Karpas-422 (cell line): ENCODE data around the gene CCSAP. TPM values are rescaled to one million over a fixed set of nuclear protein-coding genes. Genes with fewer than 3 reads are reported as not detected.

Experiments
- DNase-seq: peaks from one replicate; pipeline ENCODE4 v3.0.0-alpha.2; 2015
- H2AFZ ChIP-seq: fragments of 200-600 bp; sonication (generic); 2 replicates; pipeline ENCODE4 v1.6.1; 2014; ENCODE audit warnings: antibody characterized with exemption, low read length, mixed read lengths
- H3K27ac ChIP-seq: fragments of 200-600 bp; sonication (generic); 2 replicates; pipeline ENCODE4 v1.5.1; 2014; ENCODE audit warnings: mild to moderate bottlenecking, low read length, moderate library complexity
- H3K27me3 ChIP-seq: fragments of 200-600 bp; sonication (generic); 2 replicates; pipeline ENCODE4 v1.6.1; 2014; ENCODE audit warnings: low read length, mixed read lengths
- H3K36me3 ChIP-seq: fragments of 200-600 bp; sonication (generic); 2 replicates; pipeline ENCODE4 v1.6.1; 2014; ENCODE audit warnings: low read length, mixed read lengths; ENCODE audit not compliant: insufficient read depth
- H3K4me1 ChIP-seq: fragments of 200-600 bp; sonication (generic); 2 replicates; pipeline ENCODE4 v1.6.1; 2014; ENCODE audit warnings: mild to moderate bottlenecking, low read length, mixed read lengths
- H3K4me2 ChIP-seq: fragments of 200-600 bp; sonication (generic); 2 replicates; pipeline ENCODE4 v1.6.1; 2014; ENCODE audit warnings: low read length, low read depth, mild to moderate bottlenecking; ENCODE audit not compliant: poor library complexity, severe bottlenecking
- H3K4me3 ChIP-seq: fragments of 200-600 bp; sonication (generic); 2 replicates; pipeline ENCODE4 v1.5.1; 2014; ENCODE audit warnings: mild to moderate bottlenecking, antibody characterized with exemption, low read length, mixed read lengths
- H3K79me2 ChIP-seq: fragments of 200-600 bp; sonication (generic); 2 replicates; pipeline ENCODE4 v1.6.1; 2014; ENCODE audit warnings: mild to moderate bottlenecking, low read length, mixed read lengths
- H3K9ac ChIP-seq: fragments of 200-600 bp; sonication (generic); 2 replicates; pipeline ENCODE4 v1.6.0; 2014; ENCODE audit warnings: low read length
- H3K9me2 ChIP-seq: fragments of 200-600 bp; sonication (generic), shearing (Covaris generic); replicated peaks from 2 replicates; pipeline ENCODE4 v1.6.0; 2014; ENCODE audit warnings: mild to moderate bottlenecking, low read length, moderate library complexity; ENCODE audit not compliant: insufficient read depth
- H3K9me3 ChIP-seq: fragments of 300-700, 200-600 bp; sonication (generic); 2 replicates; pipeline ENCODE4 v1.6.1; 2014; ENCODE audit warnings: low read length, mixed read lengths
- H4K20me1 ChIP-seq: fragments of 200-600 bp; sonication (generic); 2 replicates; pipeline ENCODE4 v1.6.1; 2014; ENCODE audit warnings: mild to moderate bottlenecking, antibody characterized with exemption, low read length, low read depth; ENCODE audit not compliant: insufficient read depth
- total RNA-seq: library from RNA; depleted of rRNA; stranded (reverse); fragments of >200 nt; shearing (Covaris generic); gene quantifications from 2 replicates; pipeline ENCODE4 v1.2.3, GENCODE V29; 2014; ENCODE audit warnings: low replicate concordance; rRNA removed

The CCSAP gene
- 0.40 and 1.8 TPM in 2 replicates for total RNA-seq

GRCh38 chr1:229342656-229343569 lies at the start of gene CCSAP:
CCSAP (minus strand) TSS chr1:229343047; CDS start chr1:229342465, 582 bp downstream.
- Histone ChIP-seq H3K27ac (no peak within 1 kb of the TSS), H2AFZ (peak within 1 kb of the TSS; percentile 81), H3K79me2 (no peaks in the 10 kb centered on the region), H3K4me1 (peaks cover 24% of the 10 kb centered on the region), H3K4me3 (peak within 1 kb of the TSS; percentile 69), H3K4me2 (peak within 1 kb of the TSS; percentile 87), H3K27me3 (peaks cover 6% of the 10 kb centered on the region; the same call in 1 of the 2 replicates), H3K9me2 (no peaks in the 10 kb centered on the region), H4K20me1 (no peaks in the 10 kb centered on the region), H3K9ac (peak within 1 kb of the TSS; percentile 60), H3K9me3 (no peaks in the 10 kb centered on the region), H3K36me3 (no peaks in the 10 kb centered on the region)
- peak; percentile 49 for DNase-seq

GRCh38 chr1:229390130-229390529 lies 47.3 kb upstream of the CCSAP start:
- no peaks in the 10 kb centered on the region for H3K9me2 ChIP-seq
- no peak overlapping the region for H3K4me2 ChIP-seq
- H3K36me3 ChIP-seq: no peaks in the 10 kb centered on the region
- H3K27me3 ChIP-seq: no peaks in the 10 kb centered on the region
- H3K4me3 ChIP-seq: no peak overlapping the region
- no peak overlapping the region for H2AFZ ChIP-seq
- no peak overlapping the region for H3K27ac ChIP-seq
- no peaks in the 10 kb centered on the region for H3K9me3 ChIP-seq
- no peak overlapping the region for H3K9ac ChIP-seq
- H3K4me1 ChIP-seq: no peaks in the 10 kb centered on the region
- H3K79me2 ChIP-seq: no peaks in the 10 kb centered on the region
- peaks cover 6% of the 10 kb centered on the region; the same call in 1 of the 2 replicates for H4K20me1 ChIP-seq
- no peak for DNase-seq

GRCh38 chr1:229388897-229389580 lies 46.2 kb upstream of the CCSAP start:
- Histone ChIP-seq H3K4me3 (no peak overlapping the region), H4K20me1 (peaks cover 16% of the 10 kb centered on the region), H3K9me2 (no peaks in the 10 kb centered on the region), H3K9ac (no peak overlapping the region), H3K36me3 (no peaks in the 10 kb centered on the region), H3K9me3 (no peaks in the 10 kb centered on the region), H3K79me2 (no peaks in the 10 kb centered on the region), H2AFZ (no peak overlapping the region), H3K4me2 (no peak overlapping the region), H3K27ac (no peak overlapping the region), H3K27me3 (no peaks in the 10 kb centered on the region), H3K4me1 (no peaks in the 10 kb centered on the region)
- DNase-seq: no peak

GRCh38 chr1:229385853-229386456 lies 43.1 kb upstream of the CCSAP start:
- H3K9ac ChIP-seq: no peak overlapping the region
- no peaks in the 10 kb centered on the region for H3K9me2 ChIP-seq
- H3K9me3 ChIP-seq: no peaks in the 10 kb centered on the region
- no peaks in the 10 kb centered on the region for H3K27me3 ChIP-seq
- H3K36me3 ChIP-seq: no peaks in the 10 kb centered on the region
- no peak overlapping the region for H3K4me3 ChIP-seq
- H3K27ac ChIP-seq: no peak overlapping the region
- no peaks in the 10 kb centered on the region for H3K79me2 ChIP-seq
- no peak overlapping the region for H3K4me2 ChIP-seq
- H3K4me1 ChIP-seq: peaks cover 13% of the 10 kb centered on the region
- DNase-seq: no peak
- H2AFZ ChIP-seq: no peak overlapping the region
- peaks cover 25% of the 10 kb centered on the region for H4K20me1 ChIP-seq

- Histone ChIP-seq H3K36me3 (no peaks in the 10 kb centered on the region), H3K79me2 (no peaks in the 10 kb centered on the region), H3K27me3 (no peaks in the 10 kb centered on the region), H3K9ac (no peak overlapping the region), H3K4me2 (no peak overlapping the region), H3K9me2 (no peaks in the 10 kb centered on the region), H3K4me1 (peaks cover 24% of the 10 kb centered on the region), H3K4me3 (no peak overlapping the region), H3K9me3 (no peaks in the 10 kb centered on the region), H2AFZ (no peak overlapping the region), H3K27ac (no peak overlapping the region), H4K20me1 (peaks cover 33% of the 10 kb centered on the region)
- no peak for DNase-seq
Observed at GRCh38 chr1:229384822-229385221, 42.0 kb upstream of the CCSAP start.

GRCh38 chr1:229383961-229384360 lies 41.1 kb upstream of the CCSAP start:
- Histone ChIP-seq H3K9ac (no peak overlapping the region), H3K4me1 (peaks cover 32% of the 10 kb centered on the region), H3K36me3 (no peaks in the 10 kb centered on the region), H3K9me2 (no peaks in the 10 kb centered on the region), H2AFZ (no peak overlapping the region), H3K4me3 (no peak overlapping the region), H4K20me1 (peaks cover 41% of the 10 kb centered on the region), H3K79me2 (no peaks in the 10 kb centered on the region), H3K27me3 (no peaks in the 10 kb centered on the region), H3K4me2 (no peak overlapping the region), H3K9me3 (no peaks in the 10 kb centered on the region), H3K27ac (no peak overlapping the region)
- no peak for DNase-seq

GRCh38 chr1:229383188-229383587 lies 40.3 kb upstream of the CCSAP start:
- H3K4me2 ChIP-seq: no peak overlapping the region
- no peaks in the 10 kb centered on the region for H3K36me3 ChIP-seq
- H4K20me1 ChIP-seq: peaks cover 42% of the 10 kb centered on the region
- no peaks in the 10 kb centered on the region for H3K9me2 ChIP-seq
- no peak overlapping the region for H3K27ac ChIP-seq
- no peak overlapping the region for H2AFZ ChIP-seq
- no peak overlapping the region for H3K4me3 ChIP-seq
- H3K4me1 ChIP-seq: peaks cover 32% of the 10 kb centered on the region
- H3K9me3 ChIP-seq: no peaks in the 10 kb centered on the region
- no peaks in the 10 kb centered on the region for H3K27me3 ChIP-seq
- H3K79me2 ChIP-seq: no peaks in the 10 kb centered on the region
- no peak for DNase-seq
- no peak overlapping the region for H3K9ac ChIP-seq

- peak overlapping the region; percentile 46 for H3K4me2 ChIP-seq
- H3K27me3 ChIP-seq: no peaks in the 10 kb centered on the region
- H3K36me3 ChIP-seq: no peaks in the 10 kb centered on the region
- no peak overlapping the region for H3K27ac ChIP-seq
- no peaks in the 10 kb centered on the region for H3K9me3 ChIP-seq
- no peaks in the 10 kb centered on the region for H3K79me2 ChIP-seq
- peaks cover 55% of the 10 kb centered on the region for H4K20me1 ChIP-seq
- peak; percentile 69 for DNase-seq
- H2AFZ ChIP-seq: no peak overlapping the region
- H3K4me3 ChIP-seq: 0 out of 2 replicates have a peak overlapping the region, but pooled peaks have one; percentile 25
- peaks cover 32% of the 10 kb centered on the region for H3K4me1 ChIP-seq
- H3K9ac ChIP-seq: no peak overlapping the region
- no peaks in the 10 kb centered on the region for H3K9me2 ChIP-seq
Observed at GRCh38 chr1:229381234-229381633, 38.4 kb upstream of the CCSAP start.
